HEK293T (cell line): ENCODE measurements around the gene NEU1.
A peak's percentile ranks its signal among the peaks of the same experiment; 100 is the strongest.

Experiments used
- CTCF ChIA-PET: fragments of 350-600 bp; formaldehyde crosslinking; extraction: SDS; loops from one replicate; lab custom pipeline; 2021; ENCODE audit warnings: antibody characterized with exemption, inconsistent platforms; lab: Yijun Ruan, JAX
- POLR2A ChIA-PET: fragments of 350-600 bp; formaldehyde crosslinking; extraction: SDS; loops from one replicate; lab custom pipeline; 2020; ENCODE audit warnings: antibody characterized with exemption, inconsistent platforms; lab: Yijun Ruan, JAX
- DNase-seq: peaks from one replicate; pipeline ENCODE4 v3.0.0; 2012; ENCODE audit warnings: mixed read lengths; ENCODE audit errors: extremely low spot score
- ARNT ChIP-seq: fragments of 450-650 bp; IDR thresholded peaks from 2 replicates; pipeline ENCODE4 v1.6.1; 2017; ENCODE audit warnings: mild to moderate bottlenecking
- BHLHE40 ChIP-seq: fragments of 450-650 bp; IDR thresholded peaks from 2 replicates; pipeline ENCODE4 v1.6.1; 2016; ENCODE audit warnings: mild to moderate bottlenecking, moderate library complexity, borderline replicate concordance
- CTBP1 ChIP-seq: fragments of 450-650 bp; IDR thresholded peaks from 2 replicates; pipeline ENCODE4 v1.6.1; 2016; ENCODE audit warnings: borderline replicate concordance
- ELF4 ChIP-seq: fragments of 450-650 bp; IDR thresholded peaks from 2 replicates; pipeline ENCODE4 v1.6.1; 2017; ENCODE audit warnings: antibody characterized with exemption
- FOXA1 ChIP-seq: fragments of 450-650 bp; IDR thresholded peaks from 2 replicates; pipeline ENCODE4 v1.6.1; 2016; ENCODE audit warnings: mild to moderate bottlenecking
- FOXK2 ChIP-seq: fragments of 450-650 bp; IDR thresholded peaks from 2 replicates; pipeline ENCODE4 v1.6.1; 2016; ENCODE audit warnings: mild to moderate bottlenecking
- FOXM1 ChIP-seq: fragments of 450-650 bp; IDR thresholded peaks from 2 replicates; pipeline ENCODE4 v1.6.1; 2017; ENCODE audit warnings: mild to moderate bottlenecking, borderline replicate concordance
- HDGF ChIP-seq: fragments of 450-650 bp; IDR thresholded peaks from 2 replicates; pipeline ENCODE4 v1.6.1; 2017; ENCODE audit warnings: antibody characterized with exemption, borderline replicate concordance
- L3MBTL2 ChIP-seq: fragments of 450-650 bp; conservative IDR thresholded peaks from 2 replicates; pipeline ENCODE4 v1.6.1; 2016; ENCODE audit warnings: mild to moderate bottlenecking
- LEF1 ChIP-seq: fragments of 450-650 bp; IDR thresholded peaks from 2 replicates; pipeline ENCODE4 v1.6.1; 2017; ENCODE audit warnings: mild to moderate bottlenecking, borderline replicate concordance
- NFRKB ChIP-seq: fragments of 450-650 bp; IDR thresholded peaks from 2 replicates; pipeline ENCODE4 v1.6.1; 2016; ENCODE audit warnings: mild to moderate bottlenecking, moderate library complexity
- PKNOX1 ChIP-seq: fragments of 450-650 bp; IDR thresholded peaks from 2 replicates; pipeline ENCODE4 v1.6.1; 2016
- SP1 ChIP-seq: fragments of 450-650 bp; IDR thresholded peaks from 2 replicates; pipeline ENCODE4 v1.6.1; 2017
- SUZ12 ChIP-seq: fragments of 450-650 bp; IDR thresholded peaks from 2 replicates; pipeline ENCODE4 v1.6.1; 2016; ENCODE audit warnings: mild to moderate bottlenecking
- TARDBP ChIP-seq: fragments of 450-650 bp; IDR thresholded peaks from 2 replicates; pipeline ENCODE4 v1.6.1; 2016
- ZNF384 ChIP-seq: fragments of 450-650 bp; IDR thresholded peaks from 2 replicates; pipeline ENCODE4 v1.6.1; 2016

NEU1 gene

GRCh38 chr6:31900917-31901414 is 38.3 kb upstream of the NEU1 start:
- POLR2A ChIA-PET, result interaction anchor here (1.0 to 2.8 kb wide), 5 partner anchors 33 to 58 kb away, joined by 3 to 16 read pairs (median 3); partner anchors contain the start of genes NELFE, NEU1 and SKIC2
- no peak for DNase-seq
- CTCF ChIA-PET, result no interaction called here
- no peak for TF ChIP-seq FOXA1
- no peak; the same call in 1 of the 2 replicates for TF ChIP-seq L3MBTL2
- TF ChIP-seq SUZ12, result no peak
- TF ChIP-seq LEF1, result no peak
- TF ChIP-seq FOXK2, result no peak
- TF ChIP-seq SP1, result no peak
- TF ChIP-seq PKNOX1, result no peak
- TF ChIP-seq ELF4, result no peak
- no peak for TF ChIP-seq TARDBP
- no peak for TF ChIP-seq HDGF
- TF ChIP-seq ZNF384, result no peak
- TF ChIP-seq ARNT, result no peak
- TF ChIP-seq BHLHE40, result no peak
- TF ChIP-seq CTBP1, result no peak

DNA sequence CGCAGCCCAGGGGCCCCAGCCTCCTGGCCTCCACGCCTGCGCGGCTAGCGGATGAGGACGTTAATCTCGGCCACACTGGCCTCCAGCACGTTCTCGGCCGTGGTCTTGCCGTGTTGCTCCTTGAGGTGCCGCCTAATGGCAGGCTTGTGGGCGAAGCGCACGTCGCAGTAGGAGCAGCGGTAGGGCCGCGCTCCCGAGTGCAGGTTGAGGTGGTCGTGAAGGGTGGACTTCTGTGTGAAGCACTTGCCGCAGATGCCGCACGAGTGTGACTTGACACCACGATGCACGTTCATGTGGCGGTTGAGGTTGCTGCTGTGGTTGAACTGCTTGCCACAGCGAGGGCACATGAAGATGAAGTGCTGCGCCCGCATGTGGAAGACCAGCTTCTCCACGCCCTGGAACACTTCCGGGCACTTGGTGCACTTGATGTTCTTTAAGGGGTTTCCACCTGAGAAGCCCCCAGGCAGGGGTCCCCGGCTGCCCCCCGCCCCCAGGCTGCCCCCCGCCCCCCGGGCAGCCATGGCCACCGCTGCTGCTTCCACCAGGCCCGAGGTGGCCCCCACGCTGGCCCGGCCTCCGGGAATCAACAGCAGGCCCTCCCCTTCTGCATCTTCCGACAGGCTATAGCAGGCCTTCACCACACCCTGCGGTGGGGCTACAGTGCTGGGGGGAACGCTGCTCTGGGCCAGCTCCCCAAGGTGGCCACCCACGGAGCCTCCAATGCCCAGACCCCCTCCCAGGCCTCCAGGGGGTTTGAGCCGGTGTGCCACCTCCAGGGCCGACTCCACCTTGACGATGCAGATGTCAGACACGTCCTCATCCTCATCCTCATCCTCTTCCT is 37.5 kb upstream of the NEU1 start:
- no peak for DNase-seq
- TF ChIP-seq TARDBP (no peak), LEF1 (no peak), HDGF (no peak), FOXM1 (no peak)
- ChIA-PET CTCF (interaction anchor here (1.5 kb wide), 1 partner anchor 52 kb away, joined by 5 read pairs; no protein-coding TSS in a partner anchor), POLR2A (interaction anchor here (1.0 to 2.8 kb wide), 4 partner anchors 36 to 59 kb away, joined by 3 to 16 read pairs (median 3); partner anchors contain the start of genes NELFE, NEU1 and SKIC2)

- no peak for DNase-seq
- TF ChIP-seq NFRKB, result no peak
- no peak for TF ChIP-seq LEF1
- no peak for TF ChIP-seq PKNOX1
- no peak for TF ChIP-seq HDGF
- TF ChIP-seq CTBP1, result no peak
- TF ChIP-seq TARDBP, result no peak
- TF ChIP-seq ELF4, result no peak
- TF ChIP-seq SP1, result no peak
- POLR2A ChIA-PET, result interaction anchor here (0.9 to 1.3 kb wide), 3 partner anchors 58 to 72 kb away, joined by 3 to 7 read pairs (median 5); partner anchors contain the start of gene HSPA1B
- CTCF ChIA-PET, result interaction anchor here (1.5 kb wide), 1 partner anchor 53 kb away, joined by 5 read pairs; no protein-coding TSS in a partner anchor
Observed at GRCh38 chr6:31899215-31899614, 36.6 kb upstream of the NEU1 start.

DNA sequence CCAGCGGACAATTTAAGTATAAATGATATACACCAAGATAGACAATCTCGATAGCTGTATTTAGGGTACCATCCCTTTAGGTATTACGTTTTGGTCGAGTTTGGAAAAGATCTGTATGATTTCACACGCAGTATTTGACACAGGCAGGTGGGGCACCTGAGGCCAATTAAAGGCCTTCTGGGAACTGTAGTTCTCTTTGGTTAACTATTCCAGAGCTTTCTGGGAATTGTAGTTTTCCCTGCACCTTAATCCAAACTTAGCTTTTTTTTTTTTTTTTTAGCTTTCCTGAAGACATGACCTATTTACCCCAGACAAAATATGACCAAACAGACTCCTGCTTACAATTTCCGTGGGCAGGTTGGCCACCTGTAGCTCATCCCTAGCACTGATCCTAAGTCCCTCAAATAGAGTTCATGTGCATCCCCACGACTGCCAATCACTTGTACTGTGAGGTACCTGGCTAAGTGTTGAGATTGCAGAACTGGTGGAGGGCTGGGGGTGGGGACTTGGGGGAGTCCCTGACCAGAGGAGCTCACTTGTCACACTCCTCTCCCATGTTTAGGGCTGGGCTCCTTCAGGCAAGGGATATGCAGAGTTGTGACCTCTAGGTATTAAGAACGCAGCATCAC is 35.9 kb upstream of the NEU1 start:
- peak; percentile 42 for DNase-seq
- CTCF ChIA-PET, result interaction anchor here (0.6 to 1.5 kb wide), 5 partner anchors 9 to 92 kb away, joined by 3 to 4 read pairs (median 3); partner anchors contain the start of gene LSM2
- TF ChIP-seq ELF4, result peak; percentile 40
- TF ChIP-seq BHLHE40, result no peak
- TF ChIP-seq ZNF384, result peak; percentile 91
- peak; percentile 59 for TF ChIP-seq PKNOX1
- POLR2A ChIA-PET, result interaction anchor here (0.7 to 2.7 kb wide), 13 partner anchors 31 to 238 kb away, joined by 3 to 13 read pairs (median 5); partner anchors contain the start of genes C6orf47, DXO, HSPA1A and HSPA1B

DNA sequence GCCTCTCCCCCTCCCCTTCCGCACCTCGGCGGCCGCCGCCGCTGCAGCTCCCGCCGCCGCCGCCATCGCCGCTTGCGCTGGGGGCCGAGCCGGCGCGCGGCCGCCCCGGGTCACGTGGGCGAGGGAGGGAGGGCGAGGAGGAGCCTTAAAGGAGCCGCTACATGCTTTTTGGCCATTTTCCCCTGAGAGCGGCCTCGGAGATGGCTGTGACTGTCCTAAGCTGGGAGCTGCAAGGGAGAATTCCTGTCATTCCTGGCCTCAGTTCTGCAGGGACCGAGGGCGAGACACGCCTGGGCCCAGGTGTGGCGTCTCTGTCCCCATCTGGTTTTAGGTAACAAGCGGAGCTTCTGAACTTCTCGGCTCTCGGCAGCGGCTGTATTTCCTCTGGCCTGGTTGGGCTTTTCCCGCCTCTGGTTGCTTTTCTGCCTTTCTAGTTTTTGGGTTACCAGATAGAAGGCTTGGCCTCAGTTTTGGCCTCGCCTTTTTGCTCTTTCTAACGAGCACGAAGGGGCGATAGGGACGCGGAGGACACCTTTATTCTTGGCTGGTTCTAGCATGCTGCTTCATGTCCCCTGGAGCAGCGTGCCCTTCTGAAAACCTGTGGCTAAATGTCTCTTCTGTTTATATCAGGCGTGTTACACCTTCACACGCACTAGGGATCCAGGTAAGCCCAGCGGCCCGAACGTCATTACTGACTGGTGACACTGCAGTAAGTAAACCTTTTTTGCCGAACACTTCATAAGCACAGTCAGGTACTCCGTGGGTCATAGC is 35.2 kb upstream of the NEU1 start, which contains the start of gene EHMT2:
TSS of gene EHMT2 (minus strand) at position 87 of the 771 bp plus-strand sequence. CDS start at position 66, 21 bp downstream.
- TF ChIP-seq HDGF, result no peak
- TF ChIP-seq FOXM1, result peak; percentile 84; the same call in 1 of the 2 replicates
- TF ChIP-seq ARNT, result no peak
- TF ChIP-seq ELF4, result no peak
- TF ChIP-seq L3MBTL2, result peak; percentile 59
- ChIA-PET POLR2A (interaction anchor here (0.9 to 2.7 kb wide), 16 partner anchors 10 to 356 kb away, joined by 3 to 13 read pairs (median 6); partner anchors contain the start of genes C6orf47, DDX39B, DXO and HSPA1A), CTCF (interaction anchor here (0.6 to 1.5 kb wide), 5 partner anchors 9 to 91 kb away, joined by 3 to 4 read pairs (median 3); partner anchors contain the start of gene LSM2)
- peak; percentile 87 for DNase-seq
